Right lobe of liver (tissue), 4 donors: Measurements from ENCODE around the gene CSF1R.

ENCODE experiments used
- POLR2A ChIP-seq: fragments of 450-650 bp; IDR thresholded peaks from one replicate; pipeline ENCODE4 v1.6.1; 2017; ENCODE audit warnings: antibody characterized with exemption, mild to moderate bottlenecking
- TF ChIP-seq, protein P1 (sequence below), 4 donors: fragments of 200-600 bp in 3 of 4; fragments of 450-650 bp in 1 of 4; IDR thresholded peaks; one replicate each; pipeline versions ENCODE4 v1.5.1 to v1.8.0; 2016 to 2022; ENCODE audit warnings: antibody characterized with exemption in 4 of 4, mild to moderate bottlenecking in 2 of 4
- donor health status: DM: no; HTN: no; CAD: no.
- donor health status: DM: no; HTN: no; CAD: no.
- donor health status: DM: no; HTN: yes; CAD: no.

DNA sequence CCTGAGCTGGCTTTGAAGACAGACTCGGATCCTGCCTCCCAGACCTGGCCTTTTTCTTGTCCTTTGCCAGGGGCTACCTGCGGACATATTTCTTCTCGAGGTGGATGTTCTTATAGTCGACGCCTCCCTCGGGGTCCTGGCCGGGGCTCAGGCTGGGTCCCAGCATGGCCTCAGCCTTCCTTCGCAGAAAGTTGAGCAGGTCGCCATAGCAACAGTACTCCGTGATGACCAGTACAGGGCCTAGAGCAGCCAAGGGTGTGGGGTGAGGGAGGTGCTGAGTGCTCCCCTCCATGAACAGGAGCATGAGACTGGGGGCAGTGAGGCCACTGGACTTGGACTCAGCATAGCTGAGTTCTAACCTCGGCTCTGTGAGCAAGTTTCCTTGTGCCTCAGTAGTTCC lies 26.7 kb downstream of the CSF1R start:
- TF ChIP-seq, protein P1, sequence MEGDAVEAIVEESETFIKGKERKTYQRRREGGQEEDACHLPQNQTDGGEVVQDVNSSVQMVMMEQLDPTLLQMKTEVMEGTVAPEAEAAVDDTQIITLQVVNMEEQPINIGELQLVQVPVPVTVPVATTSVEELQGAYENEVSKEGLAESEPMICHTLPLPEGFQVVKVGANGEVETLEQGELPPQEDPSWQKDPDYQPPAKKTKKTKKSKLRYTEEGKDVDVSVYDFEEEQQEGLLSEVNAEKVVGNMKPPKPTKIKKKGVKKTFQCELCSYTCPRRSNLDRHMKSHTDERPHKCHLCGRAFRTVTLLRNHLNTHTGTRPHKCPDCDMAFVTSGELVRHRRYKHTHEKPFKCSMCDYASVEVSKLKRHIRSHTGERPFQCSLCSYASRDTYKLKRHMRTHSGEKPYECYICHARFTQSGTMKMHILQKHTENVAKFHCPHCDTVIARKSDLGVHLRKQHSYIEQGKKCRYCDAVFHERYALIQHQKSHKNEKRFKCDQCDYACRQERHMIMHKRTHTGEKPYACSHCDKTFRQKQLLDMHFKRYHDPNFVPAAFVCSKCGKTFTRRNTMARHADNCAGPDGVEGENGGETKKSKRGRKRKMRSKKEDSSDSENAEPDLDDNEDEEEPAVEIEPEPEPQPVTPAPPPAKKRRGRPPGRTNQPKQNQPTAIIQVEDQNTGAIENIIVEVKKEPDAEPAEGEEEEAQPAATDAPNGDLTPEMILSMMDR (IDR thresholded peaks at IDR 0.05), result no peak
- TF ChIP-seq POLR2A, result no peak
